CD14-positive monocyte (primary cell): ENCODE data around the gene MAML3. TPM values are rescaled to one million over a fixed set of nuclear protein-coding genes. Genes with fewer than 3 reads are reported as not detected.

Source experiments
- DNase-seq, 3 donors: peaks; one replicate each; pipeline ENCODE4 v3.0.0-alpha.2; 2011 to 2022
- H2AFZ ChIP-seq: 2 replicates; pipeline ENCODE4 v1.6.0; 2012; ENCODE audit warnings: mild to moderate bottlenecking, low read depth, low read length, inconsistent platforms; ENCODE audit not compliant: insufficient read depth, poor library complexity, severe bottlenecking
- H3K27ac ChIP-seq, 2 donors: 1 replicate in 1 of 2; 2 replicates in 1 of 2; pipeline ENCODE4 v1.5.1; 2012 to 2013; ENCODE audit warnings: low read length in 2 of 2, control low read depth in 1 of 2, inconsistent platforms in 1 of 2, low read depth in 1 of 2, mild to moderate bottlenecking in 1 of 2
- H3K27me3 ChIP-seq, 2 donors: one replicate each; pipeline versions ENCODE4 v1.6.0 to v1.6.1; 2011 to 2013; ENCODE audit warnings: low read length in 2 of 2; ENCODE audit not compliant: control insufficient read depth in 2 of 2, insufficient read depth in 2 of 2
- H3K36me3 ChIP-seq, 2 donors: replicated peaks in 1 of 2; 1 replicate in 1 of 2; 2 replicates in 1 of 2; pipeline versions ENCODE4 v1.5.1 to v1.6.1; 2012 to 2013; ENCODE audit warnings: low read length in 2 of 2, control low read depth in 1 of 2, inconsistent platforms in 1 of 2, mild to moderate bottlenecking in 1 of 2; ENCODE audit not compliant: insufficient read depth in 2 of 2, control insufficient read depth in 1 of 2
- H3K4me1 ChIP-seq, 2 donors: 1 replicate in 1 of 2; 2 replicates in 1 of 2; pipeline versions ENCODE4 v1.5.1 to v1.6.1; 2012 to 2013; ENCODE audit warnings: low read length in 2 of 2, control low read depth in 1 of 2, inconsistent platforms in 1 of 2, mild to moderate bottlenecking in 1 of 2, moderate library complexity in 1 of 2; ENCODE audit not compliant: insufficient read depth in 2 of 2, control insufficient read depth in 1 of 2
- H3K4me2 ChIP-seq: replicated peaks from 2 replicates; pipeline ENCODE3; 2012; ENCODE audit warnings: low read length, moderate library complexity, mild to moderate bottlenecking; ENCODE audit not compliant: poor library complexity, severe bottlenecking; ENCODE audit errors: extremely low read depth
- H3K4me3 ChIP-seq, 3 experiments: fragments of 200-600 bp in 1 of 3; sonication (generic) in 1 of 3; replicated peaks in 1 of 3; 1 replicate in 2 of 3; 2 replicates in 1 of 3; pipeline ENCODE4 v1.5.1; 2011 to 2013; ENCODE audit warnings: low read length in 3 of 3, mild to moderate bottlenecking in 3 of 3, control low read depth in 2 of 3, low read depth in 2 of 3, inconsistent platforms in 1 of 3, moderate library complexity in 1 of 3
- H3K79me2 ChIP-seq: 2 replicates; pipeline ENCODE4 v1.6.0; 2012; ENCODE audit warnings: mild to moderate bottlenecking, control low read depth, inconsistent platforms, low read length, moderate library complexity; ENCODE audit not compliant: insufficient read depth
- H3K9ac ChIP-seq: 2 replicates; pipeline ENCODE4 v1.6.0; 2017; ENCODE audit warnings: low read length, mild to moderate bottlenecking; ENCODE audit not compliant: insufficient read depth, poor library complexity, severe bottlenecking
- H3K9me3 ChIP-seq, 2 donors: replicated peaks in 1 of 2; 1 replicate in 1 of 2; 2 replicates in 1 of 2; pipeline versions ENCODE4 v1.5.1 to v1.6.1; 2012 to 2013; ENCODE audit warnings: low read length in 2 of 2, control low read depth in 1 of 2; ENCODE audit not compliant: control insufficient read depth in 1 of 2, insufficient read depth in 1 of 2
- H4K20me1 ChIP-seq: 2 replicates; pipeline ENCODE4 v1.6.0; 2012; ENCODE audit warnings: mild to moderate bottlenecking, low read length, control low read depth, moderate library complexity; ENCODE audit not compliant: insufficient read depth
- H3K27ac Mint-ChIP-seq, 7 donors: one replicate each; pipeline ENCODE4 v1.8.0; 2020; ENCODE audit warnings: mild to moderate bottlenecking in 7 of 7, mixed read lengths in 7 of 7, moderate library complexity in 6 of 7, inconsistent platforms in 2 of 7
- H3K27me3 Mint-ChIP-seq, 3 donors: one replicate each; pipeline ENCODE4 v1.8.0; 2021 to 2022; ENCODE audit warnings: low read depth in 3 of 3, mild to moderate bottlenecking in 3 of 3, mixed read lengths in 3 of 3, moderate library complexity in 3 of 3, inconsistent platforms in 1 of 3
- H3K36me3 Mint-ChIP-seq, 2 donors: one replicate each; pipeline ENCODE4 v1.8.0; 2020; ENCODE audit warnings: mixed read lengths in 2 of 2, inconsistent platforms in 1 of 2, mild to moderate bottlenecking in 1 of 2
- H3K4me1 Mint-ChIP-seq: one replicate; pipeline ENCODE4 v1.8.0; 2020; ENCODE audit warnings: mild to moderate bottlenecking, mixed read lengths
- H3K4me3 Mint-ChIP-seq, 2 donors: one replicate each; pipeline ENCODE4 v1.8.0; 2020; ENCODE audit warnings: mild to moderate bottlenecking in 2 of 2, mixed read lengths in 2 of 2, moderate library complexity in 1 of 2
- H3K9me3 Mint-ChIP-seq, 7 donors: one replicate each; pipeline ENCODE4 v1.8.0; 2020 to 2022; ENCODE audit warnings: mixed read lengths in 7 of 7, mild to moderate bottlenecking in 6 of 7, moderate library complexity in 6 of 7, inconsistent platforms in 2 of 7
- WGBS: methylation state at CpG from one replicate; pipeline ENCODE4 v1.1.5; 2013; ENCODE audit warnings: missing lambda C conversion rate; ENCODE audit not compliant: insufficient coverage; 5-methylcytosine and 5-hydroxymethylcytosine counted together
- intact Hi-C, 2 donors: fragments of 100-400 bp; cut with micrococcal nuclease; formaldehyde crosslinking; loops; one replicate each; pipeline versions ENCODE4 v1.15.0 to v1.15.1; 2023
- polyA plus RNA-seq, 3 donors: library from polyadenylated mRNA; depleted of rRNA in 1 of 3; unstranded in 2 of 3; stranded (reverse) in 1 of 3; fragments of 300-500 nt in 2 of 3; fragments of >200 nt in 1 of 3; fragmentation: Illumina TruSeq in 2 of 3; gene quantifications; 1 replicate in 2 of 3; 2 replicates in 1 of 3; pipeline ENCODE4 v1.2.3, GENCODE V29; 2012 to 2021
- TF ChIP-seq, protein P1 (sequence below): fragments of 200-600 bp; IDR thresholded peaks from one replicate; pipeline ENCODE4 v1.8.0; 2022; ENCODE audit warnings: antibody characterized with exemption, mild to moderate bottlenecking

The MAML3 gene
- polyA plus RNA-seq, 3 donors: 1.5 to 6.5 (median 2.3) TPM

GRCh38 chr4:139718358-139718757 is 435.6 kb downstream of the MAML3 start:
- H3K36me3 ChIP-seq: peaks cover 40 to 90% of the 10 kb centered on the region in 2 donors
- no peaks in the 10 kb centered on the region for H3K9me3 Mint-ChIP-seq
- H4K20me1 ChIP-seq: peaks cover 7% of the 10 kb centered on the region
- peaks cover 0 to 3% (median 2%) of the 10 kb centered on the region in 3 donors for H3K27me3 Mint-ChIP-seq
- no peak overlapping the region for H3K27ac ChIP-seq
- 100% methylated on average over 6 of the region's 6 CpGs for WGBS
- no peaks in the 10 kb centered on the region for H3K4me1 Mint-ChIP-seq
- H3K4me3 Mint-ChIP-seq: no peak overlapping the region
- no peaks in the 10 kb centered on the region for H3K79me2 ChIP-seq
- no peak overlapping the region for H3K4me3 ChIP-seq
- TF ChIP-seq, protein P1, sequence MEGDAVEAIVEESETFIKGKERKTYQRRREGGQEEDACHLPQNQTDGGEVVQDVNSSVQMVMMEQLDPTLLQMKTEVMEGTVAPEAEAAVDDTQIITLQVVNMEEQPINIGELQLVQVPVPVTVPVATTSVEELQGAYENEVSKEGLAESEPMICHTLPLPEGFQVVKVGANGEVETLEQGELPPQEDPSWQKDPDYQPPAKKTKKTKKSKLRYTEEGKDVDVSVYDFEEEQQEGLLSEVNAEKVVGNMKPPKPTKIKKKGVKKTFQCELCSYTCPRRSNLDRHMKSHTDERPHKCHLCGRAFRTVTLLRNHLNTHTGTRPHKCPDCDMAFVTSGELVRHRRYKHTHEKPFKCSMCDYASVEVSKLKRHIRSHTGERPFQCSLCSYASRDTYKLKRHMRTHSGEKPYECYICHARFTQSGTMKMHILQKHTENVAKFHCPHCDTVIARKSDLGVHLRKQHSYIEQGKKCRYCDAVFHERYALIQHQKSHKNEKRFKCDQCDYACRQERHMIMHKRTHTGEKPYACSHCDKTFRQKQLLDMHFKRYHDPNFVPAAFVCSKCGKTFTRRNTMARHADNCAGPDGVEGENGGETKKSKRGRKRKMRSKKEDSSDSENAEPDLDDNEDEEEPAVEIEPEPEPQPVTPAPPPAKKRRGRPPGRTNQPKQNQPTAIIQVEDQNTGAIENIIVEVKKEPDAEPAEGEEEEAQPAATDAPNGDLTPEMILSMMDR: no peak
- no peaks in the 10 kb centered on the region for H3K9me3 ChIP-seq
- no peak overlapping the region for H3K27ac Mint-ChIP-seq
- H3K4me2 ChIP-seq: no peak overlapping the region
- intact Hi-C loops: no loop called here
- peaks cover 56 to 66% of the 10 kb centered on the region in 2 donors for H3K36me3 Mint-ChIP-seq
- H3K4me1 ChIP-seq: no peaks in the 10 kb centered on the region
- H2AFZ ChIP-seq: no peak overlapping the region
- no peak for DNase-seq
- H3K9ac ChIP-seq: no peak overlapping the region
- H3K27me3 ChIP-seq: no peaks in the 10 kb centered on the region

DNA sequence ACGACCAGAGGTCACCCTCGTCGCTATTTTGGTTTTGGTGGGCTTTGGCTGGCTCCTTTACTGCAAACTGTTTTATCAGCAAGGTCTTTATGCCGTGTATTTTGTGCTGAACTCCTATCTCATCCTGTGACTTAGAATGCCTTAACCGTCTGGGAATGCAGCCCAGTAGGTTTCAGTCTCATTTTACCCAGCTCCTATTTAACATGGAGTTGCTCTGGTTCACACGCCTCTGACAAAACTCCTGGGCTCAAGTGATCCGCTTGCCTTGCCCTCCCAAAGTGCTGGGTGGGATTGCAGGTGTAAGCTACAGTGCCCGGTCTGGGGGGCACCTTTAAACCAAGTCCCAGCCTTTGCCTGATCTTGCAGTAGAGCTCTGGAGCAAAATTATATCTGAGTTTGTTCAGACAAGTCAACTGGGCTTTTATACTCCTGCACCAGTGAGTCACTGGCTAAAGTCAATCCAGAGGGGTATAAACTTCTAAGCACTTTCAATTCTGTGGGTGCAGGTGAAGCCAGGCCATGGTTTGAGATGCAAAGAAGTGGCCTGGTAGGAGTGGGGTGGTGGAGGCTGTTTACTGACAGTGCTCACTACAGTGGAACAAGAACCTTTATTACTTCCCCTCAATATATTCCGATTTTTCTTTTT is 438.1 kb downstream of the MAML3 start:
- Histone ChIP-seq H3K4me3 (no peak overlapping the region), H3K27ac (no peak overlapping the region), H4K20me1 (peaks cover 7% of the 10 kb centered on the region), H3K9ac (no peak overlapping the region), H3K27me3 (no peaks in the 10 kb centered on the region), H3K4me1 (no peaks in the 10 kb centered on the region), H3K79me2 (no peaks in the 10 kb centered on the region), H2AFZ (no peak overlapping the region), H3K36me3 (peaks cover 46 to 89% of the 10 kb centered on the region in 2 donors), H3K4me2 (no peak overlapping the region), H3K9me3 (no peaks in the 10 kb centered on the region)
- DNase-seq: no peak
- intact Hi-C loops: no loop called here
- H3K4me1 Mint-ChIP-seq: no peaks in the 10 kb centered on the region
- WGBS: 95% methylated on average over 4 of the region's 9 CpGs
- H3K4me3 Mint-ChIP-seq: no peak overlapping the region
- H3K27me3 Mint-ChIP-seq: peaks cover 0 to 3% (median 2%) of the 10 kb centered on the region in 3 donors
- H3K9me3 Mint-ChIP-seq: no peaks in the 10 kb centered on the region
- peaks cover 59 to 65% of the 10 kb centered on the region in 2 donors for H3K36me3 Mint-ChIP-seq
- TF ChIP-seq, protein P1: no peak
- H3K27ac Mint-ChIP-seq: peak overlapping the region in 1 of 7 donors; percentile 33
